PC-3 (cell line): ENCODE measurements around the gene SCUBE1. TPM values are rescaled to one million over a fixed set of nuclear protein-coding genes. Genes with fewer than 3 reads are reported as not detected.

Source experiments
- ATAC-seq: fragments of 200-7000 bp; cut with Tn5 transposase; 2 replicates; pipeline ENCODE4 v1.9.1; 2020; ENCODE audit warnings: mild to moderate bottlenecking, moderate library complexity
- BruUV-seq: library from RNA; stranded (reverse); fragments of 400-500 nt; replicated peaks from 2 replicates; lab custom pipeline; 2021; lab: Mats Ljungman, UMichigan
- CTCF ChIA-PET: fragments of 300-600 bp; sonication (Branson Sonifier 250); formaldehyde crosslinking; loops from one replicate; lab custom pipeline; 2022; ENCODE audit warnings: antibody characterized with exemption; lab: Charles Lee
- POLR2A ChIA-PET: fragments of 300-600 bp; sonication (Branson Sonifier 250); formaldehyde crosslinking; loops from one replicate; lab custom pipeline; 2022; ENCODE audit warnings: antibody characterized with exemption; ENCODE audit not compliant: unreplicated experiment; lab: Charles Lee
- DNase-seq: peaks from one replicate; pipeline ENCODE4 v3.0.0-alpha.2; 2015
- H2AFZ ChIP-seq: fragments of 300-600 bp; sonication (generic); 2 replicates; pipeline ENCODE4 v1.6.0; 2016; ENCODE audit warnings: antibody characterized with exemption, low read length
- H3F3A ChIP-seq: fragments of 300-600 bp; sonication (generic); one replicate; pipeline ENCODE4 v1.6.0; 2017; ENCODE audit warnings: antibody characterized with exemption, low read length, control low read depth, mild to moderate bottlenecking; ENCODE audit not compliant: unreplicated experiment
- H3K27ac ChIP-seq: fragments of 300-600 bp; sonication (generic); 2 replicates; pipeline ENCODE4 v1.5.1; 2016; ENCODE audit warnings: mild to moderate bottlenecking, low read length
- H3K27me3 ChIP-seq: fragments of 300-600 bp; sonication (generic); 2 replicates; pipeline ENCODE4 v1.6.1; 2016; ENCODE audit warnings: low read length, mixed read lengths
- H3K36me3 ChIP-seq: fragments of 300-600 bp; sonication (generic); 2 replicates; pipeline ENCODE4 v1.6.1; 2016; ENCODE audit warnings: low read depth, mixed run types, low read length, mixed read lengths
- H3K4me1 ChIP-seq: fragments of 300-600 bp; sonication (generic); 2 replicates; pipeline ENCODE4 v1.5.1; 2016; ENCODE audit warnings: low read length; ENCODE audit not compliant: insufficient read depth
- H3K4me2 ChIP-seq: fragments of 300-600 bp; sonication (generic); 2 replicates; pipeline ENCODE4 v1.6.0; 2016; ENCODE audit warnings: low read length
- H3K4me3 ChIP-seq: fragments of 300-600 bp; sonication (generic); 2 replicates; pipeline ENCODE4 v1.5.1; 2016; ENCODE audit warnings: mild to moderate bottlenecking, low read length, mixed read lengths
- H3K79me2 ChIP-seq: fragments of 300-600 bp; sonication (generic); 2 replicates; pipeline ENCODE4 v1.6.1; 2017; ENCODE audit warnings: low read length, mixed read lengths
- H3K9ac ChIP-seq: fragments of 300-600 bp; sonication (generic); 2 replicates; pipeline ENCODE4 v1.6.0; 2016; ENCODE audit warnings: mild to moderate bottlenecking, low read length
- H3K9me2 ChIP-seq: fragments of 300-600 bp; sonication (generic); replicated peaks from 2 replicates; pipeline ENCODE4 v1.6.1; 2016; ENCODE audit warnings: mixed run types, low read length, mixed read lengths
- H3K9me3 ChIP-seq: fragments of 300-600 bp; sonication (generic); 2 replicates; pipeline ENCODE4 v1.6.1; 2016; ENCODE audit warnings: low read length, mixed read lengths
- H4K20me1 ChIP-seq: fragments of 300-600 bp; sonication (generic); 2 replicates; pipeline ENCODE4 v1.6.1; 2016; ENCODE audit warnings: low read length, mixed read lengths
- EZH2 ChIP-seq: fragments of 300-600 bp; sonication (generic); IDR thresholded peaks from one replicate; pipeline ENCODE4 v1.6.1; 2017; ENCODE audit warnings: antibody characterized with exemption, mild to moderate bottlenecking, low read length; ENCODE audit not compliant: unreplicated experiment
- EZH2phosphoT487 ChIP-seq: fragments of 300-600 bp; sonication (generic); IDR thresholded peaks from 2 replicates; pipeline ENCODE4 v1.6.1; 2018; ENCODE audit warnings: mild to moderate bottlenecking, antibody characterized with exemption, low read length, borderline replicate concordance
- intact Hi-C: fragments of 100-400 bp; cut with micrococcal nuclease; formaldehyde crosslinking; loops from 2 replicates; pipeline ENCODE4 v1.9.0; 2023
- total RNA-seq: library from RNA; depleted of rRNA; stranded (reverse); fragments of >200 nt; gene quantifications from 2 replicates; pipeline ENCODE4 v1.2.3, GENCODE V29; 2014
- TF ChIP-seq, protein P1 (sequence below): fragments of 300-600 bp; sonication (generic); conservative IDR thresholded peaks from 2 replicates; pipeline ENCODE4 v1.5.1; 2017; ENCODE audit warnings: antibody characterized with exemption, low read depth, mild to moderate bottlenecking, low read length

Gene SCUBE1
- total RNA-seq, 1 experiment from 2014 or later, result not detected

DNA sequence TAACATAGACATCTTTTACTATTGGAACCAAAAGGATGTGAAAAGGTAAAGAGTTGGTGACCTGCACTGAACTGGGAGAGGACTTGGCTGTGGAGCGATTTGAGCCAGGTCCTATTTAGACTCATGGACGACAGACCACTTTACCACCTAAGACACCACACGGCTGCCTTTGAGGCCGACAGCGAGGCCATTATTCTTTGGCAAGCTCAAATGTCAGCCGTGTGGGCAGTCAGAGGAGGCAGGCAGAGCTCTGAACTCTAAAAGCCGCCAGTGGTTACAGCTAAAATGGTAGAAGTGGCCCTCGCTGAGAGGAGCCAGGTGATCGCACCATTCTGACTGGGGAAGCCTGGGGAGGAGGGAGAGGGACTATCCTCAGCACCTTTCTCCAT is 50.5 kb downstream of the SCUBE1 start:
- BruUV-seq, result no TSS peak

DNA sequence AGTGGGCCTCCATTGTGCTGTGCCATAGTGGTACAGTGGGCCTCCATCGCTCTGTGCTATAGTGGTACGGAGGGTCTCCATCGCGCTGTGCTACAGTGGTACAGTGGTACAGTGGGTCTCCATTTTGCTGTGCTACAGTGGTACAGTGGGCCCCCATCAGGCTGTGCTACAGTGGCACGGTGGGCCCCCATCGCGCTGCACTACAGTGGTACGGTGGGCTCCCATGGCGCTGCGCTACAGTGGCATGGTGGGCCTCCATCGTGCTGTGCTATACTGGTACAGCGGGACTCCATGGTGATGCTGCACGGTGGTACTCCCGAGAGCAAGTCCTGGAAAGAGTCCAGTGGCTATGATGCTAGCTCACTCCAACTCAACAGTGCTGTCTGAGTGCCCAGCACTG is 51.8 kb downstream of the SCUBE1 start:
- BruUV-seq, result no TSS peak
- Histone ChIP-seq H3K4me2 (no peak overlapping the region), H3K9me3 (no peaks in the 10 kb centered on the region), H3K36me3 (no peaks in the 10 kb centered on the region), H3K27ac (no peak overlapping the region), H3K79me2 (no peaks in the 10 kb centered on the region), H3K4me1 (no peaks in the 10 kb centered on the region), H3K27me3 (no peaks in the 10 kb centered on the region), H4K20me1 (no peaks in the 10 kb centered on the region), H3K9ac (no peak overlapping the region), H3K4me3 (no peak overlapping the region), H3K9me2 (no peaks in the 10 kb centered on the region), H3F3A (no peaks in the 10 kb centered on the region), H2AFZ (no peak overlapping the region)
- ChIA-PET CTCF (no interaction called here), POLR2A (no interaction called here)
- TF ChIP-seq, protein P1, sequence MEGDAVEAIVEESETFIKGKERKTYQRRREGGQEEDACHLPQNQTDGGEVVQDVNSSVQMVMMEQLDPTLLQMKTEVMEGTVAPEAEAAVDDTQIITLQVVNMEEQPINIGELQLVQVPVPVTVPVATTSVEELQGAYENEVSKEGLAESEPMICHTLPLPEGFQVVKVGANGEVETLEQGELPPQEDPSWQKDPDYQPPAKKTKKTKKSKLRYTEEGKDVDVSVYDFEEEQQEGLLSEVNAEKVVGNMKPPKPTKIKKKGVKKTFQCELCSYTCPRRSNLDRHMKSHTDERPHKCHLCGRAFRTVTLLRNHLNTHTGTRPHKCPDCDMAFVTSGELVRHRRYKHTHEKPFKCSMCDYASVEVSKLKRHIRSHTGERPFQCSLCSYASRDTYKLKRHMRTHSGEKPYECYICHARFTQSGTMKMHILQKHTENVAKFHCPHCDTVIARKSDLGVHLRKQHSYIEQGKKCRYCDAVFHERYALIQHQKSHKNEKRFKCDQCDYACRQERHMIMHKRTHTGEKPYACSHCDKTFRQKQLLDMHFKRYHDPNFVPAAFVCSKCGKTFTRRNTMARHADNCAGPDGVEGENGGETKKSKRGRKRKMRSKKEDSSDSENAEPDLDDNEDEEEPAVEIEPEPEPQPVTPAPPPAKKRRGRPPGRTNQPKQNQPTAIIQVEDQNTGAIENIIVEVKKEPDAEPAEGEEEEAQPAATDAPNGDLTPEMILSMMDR, result no peak
- no peak for TF ChIP-seq EZH2
- TF ChIP-seq EZH2phosphoT487, result no peak
- intact Hi-C loops, result no loop called here
- ATAC-seq (no peak), DNase-seq (no peak)

More for the DNA sequence above, 50.5 kb downstream of the SCUBE1 start:
- no peaks in the 10 kb centered on the region for H3F3A ChIP-seq
- no peak overlapping the region for H3K4me3 ChIP-seq
- H3K36me3 ChIP-seq, result no peaks in the 10 kb centered on the region
- H3K9me3 ChIP-seq, result no peaks in the 10 kb centered on the region
- H3K79me2 ChIP-seq, result no peaks in the 10 kb centered on the region
- H3K9me2 ChIP-seq, result no peaks in the 10 kb centered on the region
- no peak overlapping the region for H3K9ac ChIP-seq
- H4K20me1 ChIP-seq, result no peaks in the 10 kb centered on the region
- POLR2A ChIA-PET, result no interaction called here
- ATAC-seq, result no peak
- H3K27me3 ChIP-seq, result no peaks in the 10 kb centered on the region
- TF ChIP-seq, protein P1, result no peak
- TF ChIP-seq EZH2 (no peak), EZH2phosphoT487 (no peak)
- no peak for DNase-seq
- CTCF ChIA-PET, result no interaction called here
- no peak overlapping the region for H3K27ac ChIP-seq
- no peaks in the 10 kb centered on the region for H3K4me1 ChIP-seq
- H2AFZ ChIP-seq, result no peak overlapping the region
- no peak overlapping the region for H3K4me2 ChIP-seq
- intact Hi-C loops, result no loop called here

DNA sequence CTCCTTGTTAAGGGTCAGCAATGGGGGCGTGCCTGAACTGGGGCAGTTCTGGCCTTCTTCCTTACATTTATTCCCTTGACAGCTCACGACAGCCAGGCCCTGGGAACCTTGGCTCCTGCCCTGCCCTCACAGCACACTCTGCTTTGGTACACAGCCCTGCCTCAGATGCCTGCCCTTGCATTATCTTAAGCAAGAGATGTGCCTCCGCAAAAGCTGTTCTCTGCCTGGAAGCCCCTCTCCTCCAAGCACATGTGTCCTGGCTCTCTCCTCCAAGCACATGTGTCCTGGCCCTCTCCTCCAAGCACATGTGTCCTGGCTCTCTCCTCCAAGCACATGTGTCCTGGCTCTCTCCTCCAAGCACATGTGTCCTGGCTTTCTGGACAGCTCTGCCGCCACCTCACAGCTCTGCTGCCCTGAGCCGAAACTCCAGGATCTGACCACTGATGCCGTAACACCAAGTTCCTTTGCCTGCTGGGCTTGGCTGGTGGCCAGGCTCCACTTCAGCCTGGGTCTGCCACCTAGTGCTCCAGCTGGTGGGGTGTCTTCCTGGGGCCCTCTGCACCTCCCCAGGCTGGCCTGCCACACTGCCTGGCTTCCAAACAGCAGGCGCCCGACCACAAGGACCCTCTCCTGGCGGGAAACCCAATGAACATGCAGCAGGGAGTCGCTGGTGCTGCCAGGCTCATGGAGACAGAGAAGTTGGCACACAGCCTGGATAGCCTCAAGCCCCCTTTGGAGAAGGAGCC is 53.0 kb downstream of the SCUBE1 start:
- H4K20me1 ChIP-seq, result no peaks in the 10 kb centered on the region
- ChIA-PET CTCF (no interaction called here), POLR2A (no interaction called here)
- no peaks in the 10 kb centered on the region for H3F3A ChIP-seq
- H3K4me2 ChIP-seq, result no peak overlapping the region
- H3K9me2 ChIP-seq, result no peaks in the 10 kb centered on the region
- TF ChIP-seq EZH2, result no peak
- no peak for TF ChIP-seq EZH2phosphoT487
- TF ChIP-seq, protein P1, result no peak
- intact Hi-C loops, result no loop called here
- no peak overlapping the region for H3K27ac ChIP-seq
- H3K9ac ChIP-seq, result no peak overlapping the region
- H3K27me3 ChIP-seq, result no peaks in the 10 kb centered on the region
- H2AFZ ChIP-seq, result no peak overlapping the region
- no peaks in the 10 kb centered on the region for H3K4me1 ChIP-seq
- DNase-seq, result no peak
- ATAC-seq, result no peak
- H3K36me3 ChIP-seq, result no peaks in the 10 kb centered on the region
- no TSS peak for BruUV-seq
- H3K4me3 ChIP-seq, result no peak overlapping the region
- H3K9me3 ChIP-seq, result no peaks in the 10 kb centered on the region
- no peaks in the 10 kb centered on the region for H3K79me2 ChIP-seq
